AG09319 (cell line): ENCODE results near the gene SRD5A1.

Source experiments
- DNase-seq: peaks from one replicate; pipeline ENCODE4 v3.0.0-alpha.2; 2010; ENCODE audit warnings: low read depth; ENCODE audit errors: extremely low read depth
- TF ChIP-seq, protein P1 (sequence below): IDR thresholded peaks from 2 replicates; pipeline ENCODE4 v1.5.1; 2011; ENCODE audit warnings: low read depth, mild to moderate bottlenecking, inconsistent platforms, low read length, moderate library complexity

The SRD5A1 gene

DNA sequence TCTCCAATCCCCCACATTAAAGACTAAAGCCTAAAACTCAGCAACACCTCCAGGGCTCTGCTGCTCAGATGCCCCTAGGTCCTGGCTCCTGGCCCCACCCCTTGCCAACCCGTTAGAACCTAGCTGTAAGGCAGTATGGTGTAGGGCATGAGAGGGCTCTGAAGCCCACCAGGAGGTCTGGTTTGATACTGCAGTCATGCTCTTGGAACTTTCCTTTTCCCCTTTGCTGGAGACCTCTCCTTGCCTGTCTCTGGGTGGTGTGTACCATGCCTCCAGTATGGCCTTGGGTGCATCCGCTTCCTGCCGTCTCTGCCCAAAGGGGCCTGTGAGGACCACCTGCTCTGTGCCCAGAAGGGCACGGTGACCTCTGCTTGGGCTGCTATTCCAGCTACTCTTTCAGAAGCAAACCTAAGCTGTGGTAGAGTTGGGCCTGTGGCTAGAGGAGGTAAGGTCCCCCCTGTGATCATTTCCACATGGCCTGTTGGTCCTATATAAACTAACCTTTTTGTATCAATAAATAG lies 83.4 kb downstream of the SRD5A1 start:
- DNase-seq = no peak
- TF ChIP-seq, protein P1, sequence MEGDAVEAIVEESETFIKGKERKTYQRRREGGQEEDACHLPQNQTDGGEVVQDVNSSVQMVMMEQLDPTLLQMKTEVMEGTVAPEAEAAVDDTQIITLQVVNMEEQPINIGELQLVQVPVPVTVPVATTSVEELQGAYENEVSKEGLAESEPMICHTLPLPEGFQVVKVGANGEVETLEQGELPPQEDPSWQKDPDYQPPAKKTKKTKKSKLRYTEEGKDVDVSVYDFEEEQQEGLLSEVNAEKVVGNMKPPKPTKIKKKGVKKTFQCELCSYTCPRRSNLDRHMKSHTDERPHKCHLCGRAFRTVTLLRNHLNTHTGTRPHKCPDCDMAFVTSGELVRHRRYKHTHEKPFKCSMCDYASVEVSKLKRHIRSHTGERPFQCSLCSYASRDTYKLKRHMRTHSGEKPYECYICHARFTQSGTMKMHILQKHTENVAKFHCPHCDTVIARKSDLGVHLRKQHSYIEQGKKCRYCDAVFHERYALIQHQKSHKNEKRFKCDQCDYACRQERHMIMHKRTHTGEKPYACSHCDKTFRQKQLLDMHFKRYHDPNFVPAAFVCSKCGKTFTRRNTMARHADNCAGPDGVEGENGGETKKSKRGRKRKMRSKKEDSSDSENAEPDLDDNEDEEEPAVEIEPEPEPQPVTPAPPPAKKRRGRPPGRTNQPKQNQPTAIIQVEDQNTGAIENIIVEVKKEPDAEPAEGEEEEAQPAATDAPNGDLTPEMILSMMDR = no peak

DNA sequence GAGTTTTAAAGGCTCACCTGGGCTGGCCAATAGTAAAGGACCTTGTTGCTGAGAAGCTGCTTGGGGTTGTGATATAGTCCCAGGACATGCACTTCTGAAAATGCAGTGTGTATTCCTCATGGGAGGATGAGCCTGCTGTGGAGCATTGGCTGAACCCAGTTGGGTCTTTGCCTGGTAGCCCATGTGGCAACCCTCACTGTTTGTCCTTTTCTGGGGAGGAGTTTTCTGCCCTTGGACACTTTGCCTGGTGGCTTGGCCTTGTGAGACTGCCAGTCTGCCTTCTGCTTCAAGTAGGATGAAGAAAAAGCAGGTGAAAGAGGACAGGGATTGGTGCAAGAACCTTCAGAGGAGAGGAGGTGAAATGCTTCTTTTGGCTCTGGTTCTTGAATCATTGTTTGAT lies 84.0 kb downstream of the SRD5A1 start:
- TF ChIP-seq, protein P1 = no peak
- DNase-seq = no peak

DNA sequence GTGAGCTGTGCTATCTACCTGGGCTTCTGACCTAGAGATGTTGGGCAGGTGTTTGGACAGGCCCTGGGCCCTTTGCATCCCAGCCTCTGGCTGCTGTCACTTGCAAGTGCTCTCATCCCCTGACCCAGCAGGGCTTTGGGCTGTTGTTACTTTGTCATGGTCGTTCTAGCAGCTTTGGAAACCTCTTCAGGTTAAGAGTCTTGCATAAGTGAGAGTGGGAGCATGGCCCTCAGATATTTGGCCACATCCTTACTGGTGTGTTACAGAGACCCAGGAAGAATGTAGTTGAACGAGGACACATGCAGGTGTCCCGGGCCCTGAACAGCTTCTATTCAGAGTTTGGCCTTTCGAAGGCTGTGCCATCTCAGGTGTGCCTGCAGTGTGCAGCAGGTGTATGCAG lies 84.4 kb downstream of the SRD5A1 start:
- DNase-seq = no peak
- TF ChIP-seq, protein P1 = no peak

DNA sequence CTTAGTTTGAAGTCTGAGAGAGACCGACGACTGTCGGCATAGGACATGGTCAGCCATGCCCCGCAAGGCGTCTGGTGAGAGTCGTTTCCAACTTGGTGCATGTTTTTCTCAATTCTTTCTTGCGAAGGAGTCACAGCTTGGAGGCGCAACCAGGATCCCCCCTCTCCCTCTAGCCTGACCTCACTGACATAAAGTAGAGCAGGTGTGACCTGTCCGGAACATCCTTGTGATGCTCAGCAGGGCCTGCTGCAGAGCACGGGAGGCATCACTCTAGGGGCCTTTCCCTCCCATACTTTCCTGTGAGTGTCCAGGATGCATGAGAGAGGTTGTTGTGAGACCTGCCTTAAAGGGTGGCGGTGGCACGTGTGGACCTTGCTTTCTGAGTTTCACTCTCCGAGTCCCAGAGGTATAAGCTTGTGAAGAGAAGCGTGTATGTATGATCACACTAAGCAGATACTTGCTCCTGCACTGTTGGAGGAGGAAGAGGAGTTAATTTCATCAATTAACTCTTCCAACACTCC lies 85.0 kb downstream of the SRD5A1 start:
- DNase-seq = no peak
- TF ChIP-seq, protein P1 = no peak

DNA sequence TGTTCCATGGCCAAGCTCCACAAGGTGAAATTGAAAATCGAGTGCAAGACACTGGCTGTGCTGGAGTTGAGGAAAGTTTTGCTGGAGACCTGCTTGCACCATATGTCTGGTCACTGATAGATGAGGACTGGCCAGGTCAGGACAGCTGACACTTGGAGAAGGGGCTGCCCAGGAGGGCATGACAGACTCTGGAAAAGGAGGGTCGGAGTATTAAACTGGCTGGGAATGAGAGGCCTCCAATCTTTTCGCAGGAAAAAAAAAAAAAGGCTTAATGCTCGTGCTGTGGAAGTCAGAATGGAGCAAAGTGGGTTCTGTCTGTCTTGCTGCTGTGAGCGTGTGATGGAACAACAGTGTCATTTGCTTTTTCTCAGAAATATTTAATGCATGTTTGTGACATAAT lies 85.5 kb downstream of the SRD5A1 start:
- DNase-seq = no peak
- TF ChIP-seq, protein P1 = no peak

DNA sequence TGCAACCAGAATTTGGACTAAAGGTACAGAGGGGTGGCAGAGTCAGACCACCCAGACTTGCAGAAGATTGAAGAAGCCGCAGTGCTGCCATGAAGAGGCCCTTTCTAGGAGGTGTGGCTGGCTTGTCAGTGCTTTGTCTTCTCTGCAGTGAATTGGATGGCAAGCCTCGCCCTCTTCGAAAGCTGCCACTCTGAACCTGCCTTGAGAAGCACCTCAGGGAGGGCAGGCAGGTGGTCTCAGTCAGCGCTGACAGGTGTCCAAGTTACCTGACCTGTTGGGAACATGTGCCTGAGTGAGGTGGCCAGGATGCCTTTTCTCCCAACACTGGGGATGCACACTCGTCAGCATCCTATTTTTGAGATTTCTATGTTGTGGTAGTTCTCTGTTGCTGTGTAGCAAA lies 86.2 kb downstream of the SRD5A1 start:
- TF ChIP-seq, protein P1 = no peak
- DNase-seq = no peak

DNA sequence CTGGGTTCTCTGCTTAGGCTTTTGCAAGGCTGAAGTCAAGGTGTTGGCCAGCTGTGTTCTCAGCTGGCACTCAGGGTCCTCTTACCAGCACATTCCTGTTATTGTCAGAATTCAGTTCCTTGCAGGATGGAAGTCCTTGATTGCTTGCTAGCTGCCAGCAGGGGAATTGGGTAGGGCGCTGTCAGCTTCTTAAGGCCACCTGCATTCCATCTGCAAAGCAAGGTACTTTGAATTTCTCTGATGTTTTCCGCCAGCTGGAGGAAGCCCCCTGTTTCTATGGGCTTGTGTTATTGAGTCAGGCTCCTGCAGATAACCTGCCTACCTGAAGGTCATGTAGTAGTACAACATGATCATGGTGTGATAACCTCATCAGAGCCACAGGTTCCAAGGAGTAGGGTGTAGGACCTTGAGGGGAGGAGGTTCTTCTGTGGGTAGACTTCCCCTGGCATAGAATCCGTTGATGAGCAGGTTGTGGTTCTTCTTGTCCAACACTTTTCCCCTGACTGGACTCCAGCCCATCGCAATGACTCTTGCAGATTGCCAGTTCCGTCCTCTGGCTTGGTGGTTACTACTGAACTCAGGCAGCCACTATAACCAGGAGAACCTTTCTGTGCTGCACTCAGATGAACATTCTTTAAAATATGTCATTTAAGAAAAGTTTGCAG lies 86.8 kb downstream of the SRD5A1 start:
- TF ChIP-seq, protein P1 = no peak
- DNase-seq = no peak
